HG03097 (cell line): ENCODE measurements around the gene PDE4D.

Experiments used
- ATAC-seq: cut with Tn5 transposase; IDR thresholded peaks from one replicate; pipeline ENCODE4 v1.9.1; 2021; ENCODE audit not compliant: unreplicated experiment, low FRiP score

Gene PDE4D

GRCh38 chr5:58939664-58940063 lies 953.9 kb downstream of the PDE4D start:
- no peak for ATAC-seq

GRCh38 chr5:58938563-58939424 lies 954.7 kb downstream of the PDE4D start:
- ATAC-seq: no peak

DNA sequence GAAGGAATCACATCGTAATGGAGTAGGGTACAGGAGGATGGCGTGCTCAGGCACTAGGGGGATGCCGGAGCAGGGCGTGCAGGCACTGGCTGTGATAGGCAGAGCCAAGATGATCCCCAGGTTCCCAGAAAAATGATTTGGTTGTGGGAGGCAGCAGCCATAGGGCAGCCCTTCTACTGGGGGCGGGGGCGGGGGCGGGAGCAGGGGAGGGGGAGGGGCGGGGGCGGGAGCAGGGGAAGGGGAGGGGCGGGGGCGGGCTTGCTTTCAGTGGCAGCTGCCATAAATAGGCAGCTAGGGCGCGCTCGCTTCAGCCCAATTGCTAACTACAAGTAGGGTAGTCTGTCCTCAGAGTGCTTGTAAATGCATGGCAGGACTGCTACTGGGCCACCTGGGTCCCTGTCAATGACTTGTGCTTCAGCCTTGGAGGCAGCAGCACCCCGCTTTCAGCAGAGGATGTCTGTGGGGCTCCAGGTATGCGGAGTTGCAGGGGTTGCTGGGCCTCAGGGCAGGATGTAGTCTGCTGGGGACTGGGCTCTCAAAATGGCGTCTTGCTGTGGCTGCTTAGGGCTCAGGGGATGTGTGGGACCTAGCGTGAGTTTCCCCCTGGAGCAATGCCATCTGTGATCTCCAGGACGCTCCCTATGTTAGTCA lies 956.4 kb downstream of the PDE4D start:
- no peak for ATAC-seq

DNA sequence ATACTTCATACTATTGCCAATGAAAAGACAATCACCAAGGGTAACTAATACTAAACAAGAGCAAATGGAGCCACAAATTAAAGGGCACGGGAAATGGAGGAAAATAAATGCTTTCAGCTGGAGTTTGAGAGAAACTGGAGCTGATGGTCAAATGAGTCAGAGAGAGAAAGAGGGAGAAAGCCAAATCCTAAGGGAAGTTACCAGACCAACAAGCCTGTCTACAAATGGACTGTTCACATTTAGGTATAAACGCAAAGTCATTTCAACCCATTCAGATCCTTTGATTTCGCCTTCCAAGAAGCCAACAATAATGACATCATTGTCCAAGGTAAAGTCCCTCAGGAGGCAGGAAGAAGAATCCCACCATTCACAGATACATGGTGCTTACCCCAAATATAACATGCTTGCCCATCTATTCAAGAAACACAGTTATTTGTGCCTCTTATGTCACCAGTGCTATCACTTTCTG lies 958.9 kb downstream of the PDE4D start:
- ATAC-seq: no peak

GRCh38 chr5:58933891-58934628 lies 959.5 kb downstream of the PDE4D start:
- no peak for ATAC-seq

- ATAC-seq: no peak
Observed at GRCh38 chr5:58932057-58932612, 961.4 kb downstream of the PDE4D start.

DNA sequence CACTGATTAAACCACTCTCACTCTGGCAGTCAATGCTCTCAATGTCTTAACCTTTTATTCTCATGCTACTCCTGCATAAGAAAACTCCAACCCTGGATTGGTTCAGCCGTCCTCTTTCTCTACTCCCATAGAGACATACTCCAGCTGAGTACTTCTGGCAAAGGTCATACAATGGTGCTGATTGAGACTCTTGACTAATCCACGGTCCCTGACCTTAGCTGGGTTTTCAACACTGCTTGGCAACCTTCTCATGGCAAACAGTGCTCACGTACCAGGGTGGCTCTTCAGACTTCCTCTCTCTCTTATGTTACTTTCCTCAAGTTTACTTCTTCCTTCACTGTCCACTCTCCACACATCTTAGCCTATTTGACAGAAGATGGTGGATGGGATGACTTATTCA lies 963.0 kb downstream of the PDE4D start:
- ATAC-seq: no peak

DNA sequence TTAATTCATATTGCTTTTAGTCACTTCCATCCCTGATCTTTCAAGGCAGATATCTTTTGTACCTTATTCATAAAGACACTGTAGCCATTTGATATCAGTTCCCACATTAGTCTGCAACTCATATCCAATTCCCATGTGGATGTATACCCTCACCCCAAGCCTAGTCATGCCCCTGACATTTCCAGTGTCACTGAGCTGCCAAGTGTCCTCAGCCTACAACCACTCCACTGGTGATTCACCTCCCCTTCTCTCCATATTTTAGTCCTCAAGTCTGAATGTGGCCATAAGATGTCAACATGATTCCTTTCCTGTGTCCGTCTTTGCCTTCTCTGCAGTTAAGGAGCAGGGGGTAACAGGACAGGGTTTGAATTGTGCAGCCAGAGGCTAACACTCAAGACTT lies 963.8 kb downstream of the PDE4D start:
- no peak for ATAC-seq

DNA sequence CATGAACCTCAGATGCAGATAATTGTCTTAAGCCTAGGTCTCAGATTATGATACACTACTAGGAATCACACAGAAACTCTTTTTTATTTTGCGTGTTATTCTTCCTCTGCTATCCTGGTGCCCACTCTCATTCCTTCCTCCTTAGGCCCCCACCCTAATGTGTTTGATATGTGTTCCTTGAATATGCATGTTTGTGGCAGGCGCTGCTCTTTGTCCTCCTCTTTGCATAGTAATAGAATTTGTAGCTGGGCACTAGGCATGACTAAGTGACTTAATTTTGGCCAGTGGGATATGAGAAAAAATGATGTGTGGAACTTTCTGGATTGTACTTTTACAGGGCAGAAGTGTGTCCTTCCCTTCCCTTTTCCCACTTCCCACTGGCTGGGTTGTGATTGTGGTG lies 965.6 kb downstream of the PDE4D start:
- no peak for ATAC-seq

DNA sequence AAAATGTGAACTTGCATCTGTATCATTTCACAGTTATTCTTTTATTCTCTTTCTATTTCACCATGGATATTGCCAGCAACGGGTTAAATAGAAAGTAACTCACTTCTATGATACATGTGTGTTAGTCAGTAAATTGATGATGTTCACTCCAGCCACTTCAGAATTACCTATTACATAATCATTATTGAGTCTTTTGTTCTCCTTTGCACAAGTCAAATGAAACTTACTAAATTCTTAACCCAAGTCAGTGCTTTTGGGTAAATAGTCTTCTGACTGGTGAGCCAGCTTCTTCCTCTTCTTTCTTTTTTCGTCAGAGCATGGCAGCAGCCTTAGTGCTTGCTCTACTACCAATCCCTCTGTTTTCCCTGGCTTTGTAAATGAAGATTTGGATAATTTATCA lies 966.3 kb downstream of the PDE4D start:
- no peak for ATAC-seq

- no peak for ATAC-seq
Observed at GRCh38 chr5:58926541-58926935, 967.0 kb downstream of the PDE4D start.

GRCh38 chr5:58925627-58926540 lies 967.6 kb downstream of the PDE4D start:
- ATAC-seq: no peak

DNA sequence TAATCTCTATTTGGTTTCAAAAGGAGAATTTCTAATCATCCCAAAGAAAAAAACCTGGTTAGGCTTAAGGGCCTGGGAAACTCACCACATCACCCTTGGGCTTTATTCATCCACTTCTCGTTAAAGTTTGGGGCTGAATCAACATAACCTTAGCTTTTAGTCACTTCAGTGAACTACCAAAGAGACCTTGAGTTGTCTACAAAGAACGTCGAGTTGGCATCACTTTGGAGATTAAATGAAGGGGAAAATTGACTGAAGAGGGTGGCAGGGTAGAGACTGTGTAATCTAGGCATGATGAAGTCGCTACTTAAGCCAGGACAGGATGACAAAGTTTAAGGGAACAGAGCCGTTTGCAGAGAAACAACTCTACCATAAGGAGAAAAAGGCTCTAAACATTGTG lies 969.2 kb downstream of the PDE4D start:
- no peak for ATAC-seq

GRCh38 chr5:58923355-58923754 lies 970.2 kb downstream of the PDE4D start:
- no peak for ATAC-seq

DNA sequence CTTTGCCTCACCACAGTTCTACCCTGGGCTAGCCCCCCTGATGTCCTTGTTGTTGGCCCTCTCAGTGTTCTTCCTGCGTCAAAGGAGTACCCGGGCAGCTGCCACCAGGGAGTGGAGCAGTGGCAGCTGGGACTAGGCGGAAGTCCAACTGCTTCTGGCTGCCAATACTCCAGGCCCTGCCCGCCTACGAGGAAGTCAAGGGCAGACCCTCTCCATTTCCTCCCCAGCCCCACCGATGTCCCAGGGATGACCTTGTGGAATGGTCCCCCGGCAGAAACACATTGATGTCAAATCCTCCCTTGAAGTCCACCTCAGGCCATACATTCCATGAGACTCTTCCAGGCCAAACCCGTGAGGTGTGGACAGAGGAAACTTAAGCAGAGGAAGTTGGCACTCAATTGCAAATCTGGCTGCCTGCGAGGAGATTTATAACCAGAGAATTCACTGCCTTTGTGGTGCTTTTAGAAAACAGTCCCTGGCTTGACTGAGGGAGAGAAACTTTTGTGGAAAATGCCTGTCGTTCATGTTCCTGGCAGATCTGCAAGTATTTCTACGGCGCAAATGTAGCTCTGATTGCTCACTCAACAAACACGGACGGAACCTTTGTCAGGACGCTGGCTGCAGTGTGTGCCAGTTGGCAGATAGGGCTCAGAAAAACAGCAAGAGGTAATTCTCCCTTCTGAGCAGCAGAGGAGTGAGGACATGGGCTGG lies 970.9 kb downstream of the PDE4D start:
- no peak for ATAC-seq

GRCh38 chr5:58921159-58921558 lies 972.4 kb downstream of the PDE4D start:
- no peak for ATAC-seq

DNA sequence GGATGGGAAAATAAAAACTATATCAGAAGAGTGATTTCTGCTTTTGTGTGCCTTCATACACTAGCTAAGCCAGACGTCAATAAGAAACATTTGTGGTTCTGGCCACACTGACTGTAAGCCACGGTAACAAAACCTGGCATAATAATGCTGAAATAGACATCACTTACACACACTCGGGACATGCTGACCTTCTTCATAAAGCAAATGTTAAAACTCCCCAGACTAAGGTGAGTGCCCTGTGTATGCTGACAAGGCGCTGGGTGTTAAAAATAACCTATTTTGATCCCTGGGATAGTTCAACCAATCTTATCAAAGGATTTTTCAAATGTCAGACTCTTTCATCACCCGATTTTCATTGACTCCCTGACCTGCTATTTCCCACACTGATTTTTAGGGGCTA lies 973.7 kb downstream of the PDE4D start:
- ATAC-seq: no peak
